ENCODE data around the gene POLR1B.
"Not testable (repeated sequence)": the region's sequence is repeated elsewhere in the genome, so short reads cannot be mapped to it uniquely, and the experiment has no call there.

The POLR1B gene

GRCh38 chr2:112541315-112542122, 746 bp upstream of the POLR1B start:
- DNase-seq: peak; percentile 64

GRCh38 chr2:112542984-112543661, 858 bp downstream of the POLR1B start:
- DNase-seq: no peak

- DNase-seq: no peak
These were observed 5.1 kb downstream of the POLR1B start for GRCh38 chr2:112547333-112547732.

- DNase-seq: no peak
These were observed 6.7 kb downstream of the POLR1B start for GRCh38 chr2:112548980-112549379.

GRCh38 chr2:112566104-112566503, 23.8 kb downstream of the POLR1B start:
- no peak for DNase-seq

- DNase-seq: not testable (repeated sequence)
These were observed 24.2 kb downstream of the POLR1B start for GRCh38 chr2:112566508-112566907.

- no peak for DNase-seq
These were observed 29.7 kb downstream of the POLR1B start for GRCh38 chr2:112572005-112572404.

GRCh38 chr2:112577756-112578155, 35.5 kb downstream of the POLR1B start:
- no peak for DNase-seq

GRCh38 chr2:112579241-112579640, 37.0 kb downstream of the POLR1B start:
- DNase-seq: no peak

GRCh38 chr2:112580084-112580483, 37.8 kb downstream of the POLR1B start:
- DNase-seq: no peak

- DNase-seq: peak; percentile 11
These were observed 40.1 kb downstream of the POLR1B start for GRCh38 chr2:112582314-112582746.

GRCh38 chr2:112583497-112584133, 41.4 kb downstream of the POLR1B start:
- no peak for DNase-seq

GRCh38 chr2:112584134-112584890, 42.0 kb downstream of the POLR1B start, which contains the start of gene CHCHD5:
CHCHD5 (plus strand) TSS chr2:112584609; CDS start chr2:112584648, 39 bp downstream.
- peak; percentile 92 for DNase-seq

GRCh38 chr2:112584891-112585250, 42.6 kb downstream of the POLR1B start:
- DNase-seq: no peak

GRCh38 chr2:112585400-112585799, 43.1 kb downstream of the POLR1B start:
- no peak for DNase-seq

- DNase-seq: no peak
These were observed 43.7 kb downstream of the POLR1B start for GRCh38 chr2:112585873-112586464.

- DNase-seq: no peak
These were observed 46.4 kb downstream of the POLR1B start for GRCh38 chr2:112588611-112589045.

- DNase-seq: no peak
These were observed 49.1 kb downstream of the POLR1B start for GRCh38 chr2:112591413-112591812.

GRCh38 chr2:112593736-112594135, 51.5 kb downstream of the POLR1B start:
- DNase-seq: no peak

- DNase-seq: no peak
These were observed 55.5 kb downstream of the POLR1B start for GRCh38 chr2:112597537-112598322.

- no peak for DNase-seq
These were observed 58.4 kb downstream of the POLR1B start for GRCh38 chr2:112600634-112601033.

GRCh38 chr2:112601754-112602153, 59.5 kb downstream of the POLR1B start:
- DNase-seq: no peak

Measured in activated gamma-delta T cell treated with Interleukin-2 at 50 U/mL for 16 hours (primary cell).